Peyer's patch (tissue), 4 donors: ENCODE results near the gene NOTUM.

Source experiments
- CTCF ChIP-seq, 6 experiments: fragments of 450-650 bp in 4 of 6; fragments of 200-600 bp in 2 of 6; sonication (generic) in 1 of 6; IDR thresholded peaks; one replicate each; pipeline ENCODE4 v1.5.1; 2017 to 2019; ENCODE audit warnings: antibody characterized with exemption in 6 of 6, mild to moderate bottlenecking in 3 of 6, moderate library complexity in 1 of 6
- POLR2A ChIP-seq, 2 donors: fragments of 450-650 bp; IDR thresholded peaks; one replicate each; pipeline ENCODE4 v1.5.1; 2017; ENCODE audit warnings: antibody characterized with exemption in 2 of 2, mild to moderate bottlenecking in 2 of 2, moderate library complexity in 2 of 2

GRCh38 chr17:81911969-81912368, 49.0 kb downstream of the NOTUM start:
- no peak for TF ChIP-seq CTCF (IDR thresholded peaks at IDR 0.05)
- no peak for TF ChIP-seq POLR2A (IDR thresholded peaks at IDR 0.05)
